K562 (cell line): ENCODE results near the gene HARS1. TPM values are rescaled to one million over a fixed set of nuclear protein-coding genes. Genes with fewer than 3 reads are reported as not detected.

Experiments used
- ATAC-seq: fragments of 200-7000 bp; cut with Tn5 transposase; 3 replicates; pipeline ENCODE4 v1.9.1; 2020; ENCODE audit warnings: moderate library complexity
- BruUV-seq: library from RNA; stranded (reverse); fragments of 400-500 nt; replicated peaks from 2 replicates; lab custom pipeline; 2021; lab: Mats Ljungman, UMichigan
- CTCF ChIA-PET: fragments of 300-600 bp; formaldehyde crosslinking; extraction: SDS; loops from one replicate; lab custom pipeline; 2021; ENCODE audit warnings: low intra/inter-chr PET ratio; lab: Yijun Ruan, JAX
- POLR2A ChIA-PET: fragments of 300-600, 350-650 bp; sonication (Branson Sonifier 250); formaldehyde crosslinking; extraction: SDS; loops from one replicate; lab custom pipeline; 2021; ENCODE audit warnings: antibody characterized with exemption, inconsistent platforms; lab: Yijun Ruan, JAX
- DNase-seq, 4 experiments: peaks; one replicate each; pipeline versions ENCODE4 v3.0.0 to v3.0.0-alpha.2; 2011 to 2018; ENCODE audit warnings: low spot score in 3 of 4, mixed read lengths in 3 of 4; ENCODE audit errors: extremely low read depth in 1 of 4
- FAIRE-seq: peaks from 2 replicates; lab custom pipeline; 2011; peaks lifted over from hg19 to GRCh38; lab: Jason Lieb, UNC
- H2AFZ ChIP-seq: 2 replicates; pipeline ENCODE4 v1.6.0; 2011; ENCODE audit warnings: low read depth, low read length, control low read depth, inconsistent platforms
- H3K27ac ChIP-seq: fragments of 200-600 bp; 3 replicates; pipeline ENCODE4 v1.8.0; 2011; ENCODE audit warnings: low read depth, mild to moderate bottlenecking, control low read depth, inconsistent platforms, low read length, moderate library complexity, mixed read lengths; ENCODE audit errors: extremely low read depth
- H3K27me3 ChIP-seq, 2 experiments: fragments of 300-600 bp in 1 of 2; 2 replicates in 1 of 2; 3 replicates in 1 of 2; pipeline versions ENCODE4 v1.6.0 to v1.8.0; 2011; ENCODE audit warnings: inconsistent platforms in 2 of 2, low read length in 2 of 2, mild to moderate bottlenecking in 1 of 2, mixed read lengths in 1 of 2, moderate library complexity in 1 of 2; ENCODE audit not compliant: control insufficient read depth in 2 of 2, insufficient read depth in 2 of 2
- H3K36me3 ChIP-seq: fragments of 300-600 bp; 3 replicates; pipeline ENCODE4 v1.8.0; 2011; ENCODE audit warnings: mild to moderate bottlenecking, low read length, inconsistent platforms; ENCODE audit not compliant: control insufficient read depth, insufficient read depth
- H3K4me1 ChIP-seq, 2 experiments: fragments of 200-600 bp in 1 of 2; replicated peaks in 1 of 2; 2 replicates in 1 of 2; 3 replicates in 1 of 2; pipeline versions ENCODE4 v1.5.1 to v1.8.0; 2011; ENCODE audit warnings: inconsistent platforms in 2 of 2, low read length in 2 of 2, mild to moderate bottlenecking in 1 of 2, mixed read lengths in 1 of 2, moderate library complexity in 1 of 2; ENCODE audit not compliant: control insufficient read depth in 2 of 2, insufficient read depth in 2 of 2
- H3K4me2 ChIP-seq: 2 replicates; pipeline ENCODE4 v1.6.1; 2011; ENCODE audit warnings: low read length, control low read depth, inconsistent platforms, mixed read lengths; ENCODE audit not compliant: insufficient read depth
- H3K4me3 ChIP-seq: fragments of 200-600 bp; sonication (generic), shearing (Covaris generic); 2 replicates; pipeline ENCODE4 v1.5.1; 2016; ENCODE audit warnings: control low read depth, inconsistent platforms
- H3K79me2 ChIP-seq: fragments of 200-600 bp; 3 replicates; pipeline ENCODE4 v1.8.0; 2011; ENCODE audit warnings: low read length, inconsistent platforms; ENCODE audit not compliant: control insufficient read depth, insufficient read depth
- H3K9ac ChIP-seq, 2 experiments: 2 replicates each; pipeline versions ENCODE4 v1.6.0 to v1.6.1; 2011; ENCODE audit warnings: low read depth in 2 of 2, low read length in 2 of 2, control low read depth in 1 of 2, inconsistent platforms in 1 of 2, mild to moderate bottlenecking in 1 of 2, mixed read lengths in 1 of 2; ENCODE audit not compliant: insufficient read depth in 1 of 2
- H3K9me1 ChIP-seq: one replicate; pipeline ENCODE4 v1.6.0; 2011; ENCODE audit warnings: inconsistent platforms, mild to moderate bottlenecking, low read length, moderate library complexity; ENCODE audit not compliant: control insufficient read depth, insufficient read depth
- H3K9me3 ChIP-seq: replicated peaks from 2 replicates; pipeline ENCODE4 v1.5.1; 2011; ENCODE audit warnings: low read depth, low read length, inconsistent platforms; ENCODE audit not compliant: control insufficient read depth, insufficient read depth
- H4K20me1 ChIP-seq: replicated peaks from 2 replicates; pipeline ENCODE4 v1.6.1; 2011; ENCODE audit warnings: low read length, inconsistent platforms, mixed read lengths; ENCODE audit not compliant: control insufficient read depth, insufficient read depth
- BCOR ChIP-seq: fragments of 450-650 bp; IDR thresholded peaks from 2 replicates; pipeline ENCODE4 v1.6.1; 2016
- EHMT2 ChIP-seq: fragments of 450-650 bp; IDR thresholded peaks from 2 replicates; pipeline ENCODE4 v1.6.1; 2018; ENCODE audit warnings: antibody characterized with exemption
- EP300 ChIP-seq: IDR thresholded peaks from 2 replicates; pipeline ENCODE4 v1.6.1; 2012; ENCODE audit warnings: low read length, improper control_type of control experiment
- HDGF ChIP-seq: fragments of 450-650 bp; IDR thresholded peaks from 2 replicates; pipeline ENCODE4 v1.6.1; 2016
- MCM5 ChIP-seq: fragments of 450-650 bp; IDR thresholded peaks from 2 replicates; pipeline ENCODE4 v1.6.1; 2016; ENCODE audit warnings: low read depth
- NFIC ChIP-seq: fragments of 450-650 bp; IDR thresholded peaks from 2 replicates; pipeline ENCODE4 v1.6.1; 2017; ENCODE audit warnings: mild to moderate bottlenecking, inconsistent platforms
- RFX5 ChIP-seq: IDR thresholded peaks from 2 replicates; pipeline ENCODE4 v1.6.1; 2011; ENCODE audit warnings: low read depth, mild to moderate bottlenecking, improper control_type of control experiment, low read length
- SIX5 ChIP-seq, 2 experiments: IDR thresholded peaks; 2 replicates each; pipeline ENCODE4 v1.6.1; 2011; ENCODE audit warnings: low read length in 2 of 2, borderline replicate concordance in 1 of 2, low read depth in 1 of 2, mild to moderate bottlenecking in 1 of 2, moderate library complexity in 1 of 2; ENCODE audit not compliant: insufficient read depth in 1 of 2
- ZKSCAN3 ChIP-seq: fragments of 250-450 bp; sonication (Bioruptor Pico); IDR thresholded peaks from 2 replicates; pipeline ENCODE4 v1.4.0; 2020
- ZNF354B ChIP-seq: fragments of 250-450 bp; sonication (Bioruptor Pico); IDR thresholded peaks from 2 replicates; pipeline ENCODE4 v1.4.0; 2020
- ZNF561 ChIP-seq: fragments of 450-650 bp; formaldehyde crosslinking; conservative IDR thresholded peaks from 2 replicates; pipeline ENCODE4 v1.4.0; 2020; ENCODE audit warnings: mild to moderate bottlenecking, moderate library complexity
- ZNF780A ChIP-seq: fragments of 250-450 bp; sonication (Bioruptor Pico); IDR thresholded peaks from 2 replicates; pipeline ENCODE4 v1.5.0; 2021; ENCODE audit warnings: mild to moderate bottlenecking
- WGBS: fragments of 100-300 bp; shearing (Covaris generic); methylation state at CpG from one replicate; pipeline ENCODE4 v1.1.6; 2016; ENCODE audit warnings: low coverage, mixed read lengths; ENCODE audit not compliant: insufficient coverage; ENCODE audit errors: missing lambda C conversion rate; 5-methylcytosine and 5-hydroxymethylcytosine counted together
- in situ Hi-C: fragments of 300-500 bp; cut with MboI; formaldehyde crosslinking; loops from 4 replicates; pipeline ENCODE4 v1.15.0; 2018; ENCODE audit warnings: inconsistent platforms, mixed read lengths
- intact Hi-C: fragments of 100-400 bp; cut with micrococcal nuclease; formaldehyde crosslinking; loops from 2 replicates; pipeline ENCODE4 v1.14.2; 2022
- polyA plus RNA-seq, 8 experiments: library from polyadenylated mRNA; depleted of rRNA in 4 of 8; stranded (reverse) in 5 of 8; unstranded in 3 of 8; fragments of >200 nt; fragmentation: Nextera tagmentation in 2 of 8; fragmentation: Illumina TruSeq in 1 of 8; extraction: Ambion mirVana in 2 of 8; extraction: Trizol in 1 of 8; gene quantifications; 2 replicates each; pipeline versions ENCODE4 v1.2.1 to v1.2.3, GENCODE V29; 2011 to 2014; ENCODE audit warnings: inconsistent platforms in 1 of 8, missing spikeins in 1 of 8
- total RNA-seq, 7 experiments: library from RNA; depleted of rRNA in 6 of 7; stranded (reverse); fragments of >200 nt in 6 of 7; fragmentation: Illumina TruSeq in 2 of 7; extraction: Trizol in 2 of 7; gene quantifications; 2 replicates each; pipeline versions ENCODE4 v1.2.1 to v1.2.3, GENCODE V29; 2011 to 2021; ENCODE audit warnings: low replicate concordance in 1 of 7
- TF ChIP-seq, protein P1 (sequence below): fragments of 450-650 bp; IDR thresholded peaks from one replicate; pipeline ENCODE4 v1.6.1; 2018; ENCODE audit warnings: mild to moderate bottlenecking, moderate library complexity; ENCODE audit not compliant: partially characterized antibody
- TF ChIP-seq, protein P2 (sequence below): sonication (generic); formaldehyde crosslinking; IDR thresholded peaks from 2 replicates; pipeline ENCODE4 v1.8.0; 2022; ENCODE audit warnings: mild to moderate bottlenecking, missing genetic modification reagents
- TF ChIP-seq, protein P3 (sequence below): fragments of 250-450 bp; sonication (Bioruptor Pico); IDR thresholded peaks from 2 replicates; pipeline ENCODE4 v1.9.0; 2021; ENCODE audit warnings: mild to moderate bottlenecking
- TF ChIP-seq, protein P4 (sequence below), 2 experiments: fragments of 450-650 bp in 1 of 2; sonication (generic) in 1 of 2; formaldehyde crosslinking in 1 of 2; IDR thresholded peaks in 1 of 2; conservative IDR thresholded peaks in 1 of 2; 2 replicates each; pipeline versions ENCODE4 v1.6.1 to v1.8.1; 2016 to 2023; ENCODE audit warnings: mild to moderate bottlenecking in 2 of 2, moderate library complexity in 2 of 2, inconsistent platforms in 1 of 2, missing genetic modification reagents in 1 of 2
- TF ChIP-seq, protein P5 (sequence below): fragments of 250-450 bp; sonication (Bioruptor Pico); IDR thresholded peaks from 2 replicates; pipeline ENCODE4 v1.4.0; 2020; ENCODE audit warnings: borderline replicate concordance

The HARS1 gene
- total and polyA plus RNA-seq, 9 of the 15 experiments (the other 6 are each of a cell fraction or from before 2014, with no cell fraction given) = 13.5 to 88.5 (median 75.2) TPM

DNA sequence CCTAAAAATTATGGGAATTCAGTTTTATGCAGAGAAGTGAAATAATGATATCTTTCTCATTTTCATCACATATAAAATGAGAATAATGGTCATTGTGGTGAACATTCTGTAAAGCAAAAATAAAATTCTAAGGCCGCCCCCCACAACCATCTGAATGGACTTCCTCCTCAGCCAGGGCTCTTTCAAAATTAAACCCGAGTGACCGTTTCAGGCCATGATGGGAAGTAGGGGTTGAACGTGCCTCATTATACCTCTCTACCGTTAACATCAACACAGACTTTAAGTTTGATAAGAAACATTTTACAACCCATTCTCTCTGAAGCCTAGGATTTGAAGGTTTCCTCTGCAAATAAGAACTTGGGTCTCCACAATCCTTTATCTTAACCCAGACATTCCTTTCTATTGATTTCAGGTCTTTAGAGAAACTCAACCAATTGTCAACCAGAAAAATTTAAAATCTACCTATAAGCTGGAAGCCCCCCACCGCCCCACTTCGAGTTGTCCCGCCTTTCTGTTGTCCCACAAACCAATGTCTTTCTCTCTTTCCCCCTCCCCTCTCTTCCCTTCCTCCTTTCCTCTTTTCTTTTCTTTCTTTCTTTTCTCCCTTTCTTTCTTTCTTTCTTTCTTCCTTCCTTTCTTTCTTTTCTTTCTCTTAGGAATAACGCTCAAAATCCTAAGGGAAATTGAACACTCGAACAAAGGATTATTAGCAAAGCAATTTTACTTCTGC, 53.6 kb downstream of the HARS1 start:
- Histone ChIP-seq H3K9me1 (no peaks in the 10 kb centered on the region), H3K27ac (0 out of 3 replicates have a peak overlapping the region, but pooled peaks have one; percentile 87), H2AFZ (peak overlapping the region; percentile 85), H3K79me2 (peaks cover 26% of the 10 kb centered on the region), H3K9me3 (no peaks in the 10 kb centered on the region), H3K4me1 (peaks cover 4 to 24% of the 10 kb centered on the region in 2 experiments; a peak in 4 of 5 replicates), H4K20me1 (no peaks in the 10 kb centered on the region), H3K4me2 (peak overlapping the region; percentile 75; the same call in 1 of the 2 replicates), H3K36me3 (peaks cover 20% of the 10 kb centered on the region), H3K9ac (no peak overlapping the region), H3K27me3 (no peaks in the 10 kb centered on the region; a peak in 1 of 5 replicates), H3K4me3 (no peak overlapping the region)
- DNase-seq (no peak), FAIRE-seq (no peak), ATAC-seq (no peak)
- ChIA-PET POLR2A (interaction anchor here (0.6 to 1.4 kb wide), 2 partner anchors 54 to 89 kb away, joined by 3 read pairs; partner anchors contain the start of genes HARS1 and HARS2), CTCF (no interaction called here)
- no TSS peak for BruUV-seq
- intact Hi-C loops (loop anchor here (2.0 kb wide), 5 partner anchors 27 to 237 kb away; partner anchors contain the start of genes ANKHD1 and SRA1), in situ Hi-C loops (no loop called here)
- WGBS = 52% methylated on average over 9 of the region's 10 CpGs
- TF ChIP-seq HDGF = 0 out of 2 replicates have a peak, but pooled peaks have one; percentile 46
- TF ChIP-seq, protein P1, sequence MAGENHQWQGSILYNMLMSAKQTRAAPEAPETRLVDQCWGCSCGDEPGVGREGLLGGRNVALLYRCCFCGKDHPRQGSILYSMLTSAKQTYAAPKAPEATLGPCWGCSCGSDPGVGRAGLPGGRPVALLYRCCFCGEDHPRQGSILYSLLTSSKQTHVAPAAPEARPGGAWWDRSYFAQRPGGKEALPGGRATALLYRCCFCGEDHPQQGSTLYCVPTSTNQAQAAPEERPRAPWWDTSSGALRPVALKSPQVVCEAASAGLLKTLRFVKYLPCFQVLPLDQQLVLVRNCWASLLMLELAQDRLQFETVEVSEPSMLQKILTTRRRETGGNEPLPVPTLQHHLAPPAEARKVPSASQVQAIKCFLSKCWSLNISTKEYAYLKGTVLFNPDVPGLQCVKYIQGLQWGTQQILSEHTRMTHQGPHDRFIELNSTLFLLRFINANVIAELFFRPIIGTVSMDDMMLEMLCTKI = no peak
- TF ChIP-seq RFX5 = no peak
- TF ChIP-seq, protein P2, sequence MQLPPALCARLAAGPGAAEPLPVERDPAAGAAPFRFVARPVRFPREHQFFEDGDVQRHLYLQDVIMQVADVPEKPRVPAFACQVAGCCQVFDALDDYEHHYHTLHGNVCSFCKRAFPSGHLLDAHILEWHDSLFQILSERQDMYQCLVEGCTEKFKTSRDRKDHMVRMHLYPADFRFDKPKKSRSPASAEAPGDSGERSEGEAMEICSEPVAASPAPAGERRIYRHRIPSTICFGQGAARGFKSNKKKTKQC (CRISPR knock-in tag) = no peak
- no peak for TF ChIP-seq SIX5 (IDR thresholded peaks at IDR 0.05; ENCODE audit: borderline replicate concordance in 1 of 2, insufficient read depth in 1 of 2, low read depth in 1 of 2, low read length in 2 of 2)
- TF ChIP-seq, protein P3, sequence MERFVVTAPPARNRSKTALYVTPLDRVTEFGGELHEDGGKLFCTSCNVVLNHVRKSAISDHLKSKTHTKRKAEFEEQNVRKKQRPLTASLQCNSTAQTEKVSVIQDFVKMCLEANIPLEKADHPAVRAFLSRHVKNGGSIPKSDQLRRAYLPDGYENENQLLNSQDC (CRISPR knock-in tag) = no peak
- 0 out of 2 replicates have a peak, but pooled peaks have one; percentile 14 for TF ChIP-seq EHMT2
- TF ChIP-seq MCM5 = no peak
- no peak for TF ChIP-seq EP300
- TF ChIP-seq, protein P4, sequence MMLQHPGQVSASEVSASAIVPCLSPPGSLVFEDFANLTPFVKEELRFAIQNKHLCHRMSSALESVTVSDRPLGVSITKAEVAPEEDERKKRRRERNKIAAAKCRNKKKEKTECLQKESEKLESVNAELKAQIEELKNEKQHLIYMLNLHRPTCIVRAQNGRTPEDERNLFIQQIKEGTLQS (IDR thresholded peaks at IDR 0.05) = no peak
- TF ChIP-seq, protein P4 (CRISPR knock-in tag; conservative IDR thresholded peaks at IDR 0.05) = no peak
- no peak for TF ChIP-seq ZKSCAN3 (CRISPR knock-in tag)
- peak; percentile 23; the same call in 1 of the 2 replicates for TF ChIP-seq NFIC
- no peak for TF ChIP-seq ZNF780A
- TF ChIP-seq, protein P5, sequence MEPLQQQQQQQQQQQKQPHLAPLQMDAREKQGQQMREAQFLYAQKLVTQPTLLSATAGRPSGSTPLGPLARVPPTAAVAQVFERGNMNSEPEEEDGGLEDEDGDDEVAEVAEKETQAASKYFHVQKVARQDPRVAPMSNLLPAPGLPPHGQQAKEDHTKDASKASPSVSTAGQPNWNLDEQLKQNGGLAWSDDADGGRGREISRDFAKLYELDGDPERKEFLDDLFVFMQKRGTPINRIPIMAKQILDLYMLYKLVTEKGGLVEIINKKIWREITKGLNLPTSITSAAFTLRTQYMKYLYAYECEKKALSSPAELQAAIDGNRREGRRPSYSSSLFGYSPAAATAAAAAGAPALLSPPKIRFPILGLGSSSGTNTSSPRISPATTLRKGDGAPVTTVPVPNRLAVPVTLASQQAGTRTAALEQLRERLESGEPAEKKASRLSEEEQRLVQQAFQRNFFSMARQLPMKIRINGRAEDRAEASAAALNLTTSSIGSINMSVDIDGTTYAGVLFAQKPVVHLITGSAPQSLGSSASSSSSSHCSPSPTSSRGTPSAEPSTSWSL = no peak
- TF ChIP-seq ZNF561 (CRISPR knock-in tag) = no peak
- no peak for TF ChIP-seq BCOR
- no peak for TF ChIP-seq ZNF354B (CRISPR knock-in tag)
